ENCODE results near the gene TIGD7.
"Not testable (repeated sequence)": the region's sequence is repeated elsewhere in the genome, so short reads cannot be mapped to it uniquely, and the experiment has no call there.

TIGD7 gene

GRCh38 chr16:3282730-3283542 lies 22.3 kb downstream of the TIGD7 start, which contains the start of gene ZNF263:
ZNF263 (plus strand) TSS chr16:3283491; CDS start chr16:3283819, 328 bp downstream.
- DNase-seq (ENCODE audit: low read depth): peak; percentile 81

DNA sequence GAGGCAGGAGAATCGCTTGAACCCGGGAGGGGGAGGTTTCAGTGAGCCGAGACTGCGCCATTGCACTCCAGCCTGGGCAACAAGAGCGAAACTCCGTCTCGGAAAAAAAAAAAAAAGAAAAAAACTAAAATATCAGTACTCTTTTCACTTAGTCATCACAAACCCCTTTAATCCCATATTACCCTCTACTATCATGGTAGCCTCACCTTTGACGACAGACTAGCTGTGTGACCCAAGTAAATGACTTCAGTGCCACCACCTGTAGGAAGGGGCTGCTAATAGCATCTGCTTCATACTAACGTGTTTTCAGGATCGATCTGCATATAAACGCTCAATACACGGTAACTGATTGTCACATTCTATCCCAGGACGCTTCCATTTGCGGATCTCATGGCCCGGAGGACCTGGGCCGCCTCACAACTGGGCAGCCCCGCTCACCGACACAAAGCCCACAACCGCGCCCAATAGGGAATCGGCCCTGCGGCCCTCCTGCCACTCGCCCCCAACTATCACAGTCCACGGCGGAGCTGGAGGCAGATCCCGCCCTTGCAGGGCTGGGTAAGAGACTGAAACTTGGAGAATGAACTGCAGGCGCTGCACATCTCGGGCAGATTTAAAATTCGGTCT lies 23.0 kb downstream of the TIGD7 start:
- no peak for DNase-seq (ENCODE audit: low read depth)

GRCh38 chr16:3281222-3281820 lies 23.9 kb downstream of the TIGD7 start:
- no peak for DNase-seq (ENCODE audit: low read depth)

GRCh38 chr16:3276679-3277078 lies 28.6 kb downstream of the TIGD7 start:
- DNase-seq (ENCODE audit: low read depth): no peak

- no peak for DNase-seq (ENCODE audit: low read depth)
Observed at GRCh38 chr16:3274947-3275346, 30.3 kb downstream of the TIGD7 start.

DNA sequence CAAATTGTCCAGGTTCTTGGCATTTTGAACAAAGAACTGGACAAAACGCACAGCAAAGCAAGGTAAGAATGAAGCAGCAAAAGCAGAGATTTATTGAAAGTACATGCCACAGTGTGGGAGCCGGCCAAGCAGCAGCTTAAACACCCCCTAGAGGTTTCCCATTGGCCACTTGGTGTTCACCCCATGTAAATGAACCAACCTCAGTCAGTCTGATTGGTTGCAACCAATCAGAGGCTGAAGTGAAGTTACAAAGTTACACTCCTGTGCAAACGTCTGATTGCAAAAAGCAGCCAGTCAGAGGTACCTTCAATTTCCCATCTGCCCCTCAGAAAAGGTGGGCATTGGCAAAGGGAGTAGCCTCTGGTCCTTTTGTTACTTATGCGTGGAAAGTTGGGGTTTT lies 30.7 kb downstream of the TIGD7 start:
- no peak for DNase-seq (ENCODE audit: low read depth)

DNA sequence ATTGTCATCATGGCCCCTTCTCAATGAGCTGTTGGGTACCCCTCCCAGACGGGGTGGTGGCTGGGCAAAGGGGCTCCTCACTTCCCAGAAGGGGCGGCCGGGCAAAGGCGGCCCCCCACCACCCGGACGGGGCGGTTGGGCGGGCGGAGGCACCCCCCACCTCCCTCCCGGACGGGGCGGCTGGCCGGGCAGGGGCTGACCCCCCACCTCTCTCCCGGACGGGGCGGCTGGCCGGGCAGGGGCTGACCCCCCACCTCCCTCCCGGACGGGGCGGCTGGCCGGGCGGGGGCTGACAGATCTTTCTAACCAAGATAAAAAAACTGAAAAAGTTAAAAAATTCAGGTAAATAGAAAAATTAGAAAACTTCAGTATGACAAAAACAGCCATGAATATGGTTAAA lies 33.9 kb downstream of the TIGD7 start:
- not testable (repeated sequence) for DNase-seq (ENCODE audit: low read depth)

DNA sequence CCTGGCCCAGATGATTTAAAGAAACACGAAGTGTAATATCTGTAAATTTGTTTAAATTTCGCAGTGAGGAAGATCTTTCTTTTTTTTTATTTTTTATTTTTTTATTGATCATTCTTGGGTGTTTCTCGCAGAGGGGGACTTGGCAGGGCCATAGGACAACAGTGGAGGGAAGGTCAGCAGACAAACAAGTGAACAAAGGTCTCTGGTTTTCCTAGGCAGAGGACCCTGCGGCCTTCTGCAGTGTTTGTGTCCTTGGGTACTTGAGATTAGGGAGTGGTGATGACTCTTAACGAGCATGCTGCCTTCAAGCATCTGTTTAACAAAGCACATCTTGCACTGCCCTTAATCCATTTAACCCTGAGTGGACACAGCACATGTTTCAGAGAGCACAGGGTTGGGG lies 34.5 kb downstream of the TIGD7 start:
- not testable (repeated sequence) for DNase-seq (ENCODE audit: low read depth)

- no peak for DNase-seq (ENCODE audit: low read depth)
Observed at GRCh38 chr16:3268294-3268693, 36.9 kb downstream of the TIGD7 start.

- no peak for DNase-seq (ENCODE audit: low read depth)
Observed at GRCh38 chr16:3266873-3267537, 38.2 kb downstream of the TIGD7 start.

DNA sequence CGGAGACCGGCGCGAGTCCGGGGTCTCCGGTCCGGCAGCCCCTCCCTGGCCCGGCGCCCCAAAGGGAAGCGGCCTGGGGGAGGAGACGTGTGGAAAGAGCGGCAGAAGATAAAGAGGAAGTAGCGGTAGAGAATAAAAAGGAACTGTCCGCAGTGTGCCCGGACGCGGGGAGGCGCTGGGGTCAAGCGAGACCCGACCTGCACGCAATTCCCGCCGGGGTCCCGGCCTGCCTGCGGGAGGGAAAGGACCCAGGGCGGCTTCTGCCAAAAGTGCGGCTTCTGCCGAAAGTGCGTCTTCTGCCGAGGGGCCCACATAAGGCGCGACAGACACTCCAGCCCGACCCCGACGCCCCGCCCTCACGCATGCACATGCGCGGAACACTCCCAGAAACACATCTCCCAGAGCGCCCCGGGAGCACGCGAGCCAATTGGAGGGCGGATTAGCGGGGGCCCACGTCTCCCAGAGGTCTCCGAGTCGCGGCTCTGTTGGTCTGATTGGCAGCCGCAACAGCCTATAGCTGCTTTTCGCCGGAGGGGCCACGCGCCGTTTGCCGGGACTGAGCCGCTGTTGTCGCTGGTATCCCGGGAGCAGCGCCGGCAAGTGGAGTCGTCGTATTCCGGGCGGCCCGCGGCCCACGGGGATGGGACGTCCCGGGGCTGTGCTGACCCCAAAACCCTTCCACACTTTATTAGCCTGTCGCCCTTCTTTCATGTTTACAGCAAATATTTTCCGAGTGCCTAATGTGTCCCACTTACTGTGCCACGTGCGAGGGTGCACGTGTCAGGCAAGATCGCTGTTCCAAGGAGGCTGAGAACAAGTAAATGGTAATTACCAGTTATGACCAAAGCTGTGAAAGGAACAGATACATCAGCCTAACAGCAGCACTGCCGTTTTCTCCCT lies 40.8 kb downstream of the TIGD7 start:
- peak; percentile 95 for DNase-seq (ENCODE audit: low read depth)

DNA sequence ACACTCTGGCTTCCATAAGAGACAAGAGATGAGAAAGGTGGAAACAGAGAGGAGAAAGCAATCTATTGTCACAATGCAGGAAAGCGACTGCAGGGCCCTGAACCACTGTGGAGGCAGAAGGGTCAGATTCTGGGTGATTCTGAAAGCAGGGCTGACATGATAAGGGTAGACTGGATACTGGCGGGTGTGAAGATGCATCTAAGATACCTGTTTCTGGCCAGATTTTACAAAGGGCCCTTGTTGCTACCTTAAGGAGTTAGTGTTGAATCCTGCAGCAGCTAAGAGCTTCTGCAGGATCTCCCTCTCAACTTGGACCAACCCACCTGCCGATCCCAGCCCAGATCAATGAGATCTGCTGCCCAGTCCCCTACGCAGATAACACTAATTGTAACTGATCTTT lies 42.7 kb downstream of the TIGD7 start:
- no peak for DNase-seq (ENCODE audit: low read depth)

DNA sequence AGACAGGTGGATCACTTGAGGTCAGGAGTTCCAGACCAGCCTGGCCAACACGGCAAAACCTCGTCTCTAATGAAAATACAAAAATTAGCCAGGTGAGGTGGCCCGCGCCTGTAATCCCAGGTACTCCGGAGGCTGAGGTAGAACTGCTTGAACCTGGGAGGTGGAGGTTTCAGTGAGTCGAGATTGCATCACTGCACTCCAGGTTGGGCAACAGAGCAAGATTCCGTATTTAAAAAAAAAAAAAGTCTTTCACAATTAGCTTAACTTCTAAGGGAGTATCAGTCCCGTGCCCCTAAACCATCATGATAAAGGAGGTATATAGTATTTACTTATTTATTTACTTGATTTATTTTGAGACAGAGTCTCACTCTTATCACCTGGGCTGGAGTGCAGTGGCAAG lies 45.4 kb downstream of the TIGD7 start:
- DNase-seq (ENCODE audit: low read depth): no peak

- DNase-seq (ENCODE audit: low read depth): no peak
Observed at GRCh38 chr16:3256866-3257465, 48.3 kb downstream of the TIGD7 start.

GRCh38 chr16:3256146-3256865 lies 48.9 kb downstream of the TIGD7 start, which contains the start of gene MEFV:
MEFV (minus strand) TSS chr16:3256633; CDS start chr16:3256587, 46 bp downstream.
- DNase-seq (ENCODE audit: low read depth): no peak

GRCh38 chr16:3254309-3254708 lies 50.9 kb downstream of the TIGD7 start:
- no peak for DNase-seq (ENCODE audit: low read depth)

GRCh38 chr16:3252967-3253366 lies 52.3 kb downstream of the TIGD7 start:
- no peak for DNase-seq (ENCODE audit: low read depth)

DNA sequence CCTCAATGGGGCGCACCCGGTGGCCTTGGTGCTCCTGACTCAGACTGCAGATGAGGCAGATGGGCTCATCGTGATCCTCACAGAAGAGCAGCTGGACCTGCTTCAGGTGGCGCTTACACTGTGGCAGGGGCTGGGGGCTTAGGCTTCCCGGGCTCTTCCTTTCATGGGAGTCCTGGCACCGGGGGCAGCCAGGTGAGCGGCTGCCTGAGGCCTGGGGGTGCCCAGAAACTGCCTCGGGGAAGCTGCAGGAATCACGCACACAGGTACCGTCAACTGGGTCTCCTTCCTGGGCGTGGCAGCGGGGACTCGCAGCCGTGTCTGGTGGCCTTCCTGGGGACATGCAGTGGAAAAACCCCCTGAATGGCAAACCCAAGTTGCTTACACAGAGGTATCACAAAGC lies 55.8 kb downstream of the TIGD7 start:
- DNase-seq (ENCODE audit: low read depth): no peak

DNA sequence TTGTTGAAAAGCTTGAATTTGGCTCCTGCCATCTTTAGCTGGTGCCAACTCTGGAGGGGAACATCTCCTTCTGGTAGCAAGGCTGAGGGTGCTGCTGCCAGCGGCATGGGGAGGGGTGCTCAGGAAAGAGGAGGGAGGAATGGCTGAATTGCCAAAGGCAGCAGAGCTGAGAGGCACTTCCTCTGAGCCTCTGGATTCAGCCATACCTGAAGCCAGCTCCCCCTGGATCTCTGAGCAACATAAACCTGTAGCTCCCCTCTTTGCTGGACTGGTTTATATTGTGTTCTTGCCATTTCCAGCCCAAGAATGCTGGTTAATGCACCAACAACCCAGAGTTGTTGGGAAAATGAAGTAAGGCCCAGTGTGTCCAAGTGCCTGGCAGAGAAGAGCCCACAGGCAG lies 56.2 kb downstream of the TIGD7 start:
- DNase-seq (ENCODE audit: low read depth): no peak
